ENCODE results near the gene NTRK3.

NTRK3 gene

DNA sequence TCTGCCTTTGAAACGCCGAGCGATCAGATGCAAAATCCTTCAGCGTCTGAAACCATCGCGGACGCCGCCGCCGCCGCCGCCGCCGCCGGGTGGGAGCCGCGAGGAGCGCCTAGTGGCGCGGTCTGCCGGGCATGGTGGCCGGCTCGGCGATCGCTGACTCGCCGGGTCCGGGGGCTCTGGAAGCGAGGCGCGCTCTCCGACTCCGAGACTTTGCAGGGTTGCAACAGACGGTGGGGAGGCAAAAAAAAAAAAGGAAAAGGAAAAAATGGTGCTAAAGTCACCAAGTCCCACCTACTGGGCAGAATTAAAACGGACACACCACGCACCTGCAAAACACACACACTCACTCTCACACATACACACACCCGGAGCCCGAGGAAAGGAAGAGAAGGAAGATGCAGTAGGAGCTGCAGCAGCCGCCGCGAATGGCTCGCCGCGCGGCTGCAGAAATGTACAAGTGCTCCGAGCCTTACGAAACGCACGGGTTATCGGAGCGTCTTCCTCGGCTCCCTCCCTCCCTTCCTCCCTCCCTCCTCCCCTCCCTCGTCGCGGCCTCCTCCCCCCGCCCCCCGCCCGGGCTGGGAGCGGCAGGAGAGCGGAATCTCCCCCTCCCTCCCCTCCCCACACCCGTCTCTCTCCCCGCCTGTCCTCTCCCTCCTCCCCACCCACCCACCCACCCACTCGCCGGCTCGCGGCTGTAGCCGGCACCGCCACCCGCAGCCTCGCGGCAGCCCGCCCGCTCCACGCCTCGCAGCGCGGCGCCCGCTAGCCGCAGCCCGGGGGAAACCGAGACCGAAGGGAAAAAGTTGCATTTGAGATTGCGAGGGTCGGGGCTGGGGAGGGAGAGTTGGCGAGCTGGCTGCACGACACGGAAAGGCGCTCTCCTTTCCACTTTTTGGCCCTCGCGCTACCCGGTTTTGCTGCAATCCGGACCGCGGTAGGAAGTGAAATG lies at the start of gene NTRK3:
TSS of gene NTRK3 (minus strand) at position 461 of the 952 bp plus-strand sequence. CDS start 586 bp downstream, outside the sequence.
- DNase-seq = no peak

DNA sequence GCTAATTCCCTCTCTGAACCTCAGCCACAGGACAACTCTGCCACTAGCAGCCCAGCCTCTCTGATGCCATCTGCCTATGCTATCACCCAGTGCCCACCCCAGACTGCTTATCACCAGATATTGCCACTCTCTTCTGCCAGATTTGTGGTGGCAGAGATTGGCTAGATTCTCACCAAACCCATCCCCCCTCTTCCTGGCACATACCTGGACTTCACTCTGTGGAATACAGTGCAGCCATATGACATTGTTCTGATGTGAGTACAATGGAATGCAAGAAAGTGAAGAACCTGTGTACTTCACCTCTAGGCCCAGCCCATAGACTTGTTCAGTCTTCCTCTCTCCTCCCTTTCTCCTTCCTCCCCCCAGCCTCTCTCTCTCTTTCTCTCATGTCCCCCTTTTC lies 46.9 kb upstream of the NTRK3 start:
- no peak for DNase-seq

DNA sequence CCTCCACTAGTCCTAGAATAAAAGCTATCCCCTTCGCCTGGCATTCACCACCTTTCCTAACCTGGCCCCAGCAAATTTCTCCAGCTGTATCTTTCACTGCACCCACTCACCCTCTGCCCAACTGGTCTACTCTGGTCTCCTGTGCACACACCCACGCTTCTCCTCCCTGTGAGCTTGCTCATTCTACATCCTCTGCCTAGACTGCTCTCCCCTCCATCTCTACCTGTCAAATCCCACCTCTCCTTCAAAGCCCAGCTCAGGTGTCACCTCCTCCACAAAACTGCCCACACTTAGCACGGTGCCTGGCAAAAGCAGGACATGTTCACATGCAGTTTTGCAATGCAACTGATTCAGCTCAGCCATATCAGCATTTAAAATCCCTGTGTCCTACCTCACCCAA lies 45.8 kb upstream of the NTRK3 start:
- DNase-seq = no peak

DNA sequence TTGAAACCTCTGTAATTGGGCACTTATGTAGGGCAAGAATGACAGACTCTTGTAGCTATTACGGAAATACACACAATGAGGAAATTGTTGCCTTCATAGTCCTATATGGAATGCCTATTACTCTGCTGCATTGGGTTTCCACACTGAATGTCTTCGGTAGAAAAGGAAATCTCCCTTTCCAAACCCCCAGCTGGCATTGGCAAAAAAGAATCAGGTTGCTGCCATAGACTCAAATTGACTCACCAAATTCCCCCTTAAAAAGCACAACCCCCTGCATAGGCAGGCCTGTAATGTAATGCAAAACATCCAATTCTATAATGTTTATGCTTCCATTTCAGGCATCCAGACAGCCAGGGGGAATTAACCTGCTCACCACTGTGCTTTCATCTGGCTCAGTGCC lies 44.8 kb upstream of the NTRK3 start:
- no peak for DNase-seq

DNA sequence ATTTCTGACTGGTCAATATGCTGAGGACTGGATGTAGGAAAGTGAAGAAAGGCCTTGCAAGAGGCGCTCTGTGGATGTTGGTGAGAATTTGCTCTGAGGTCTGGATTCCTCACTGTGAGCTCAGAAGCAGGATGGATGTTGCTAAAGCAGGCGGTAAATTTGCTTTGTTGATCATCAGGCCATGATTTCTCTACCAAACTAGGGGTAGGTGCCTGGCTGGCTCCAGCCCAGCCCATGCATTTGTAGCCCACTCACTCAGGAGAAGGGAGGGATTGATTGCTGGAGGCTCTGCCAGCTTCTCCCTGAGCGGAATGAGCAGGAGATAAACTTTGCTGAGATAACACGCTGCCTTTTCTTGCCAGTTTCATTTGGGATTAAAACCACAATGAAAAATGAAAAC lies 44.3 kb upstream of the NTRK3 start:
- DNase-seq = no peak

DNA sequence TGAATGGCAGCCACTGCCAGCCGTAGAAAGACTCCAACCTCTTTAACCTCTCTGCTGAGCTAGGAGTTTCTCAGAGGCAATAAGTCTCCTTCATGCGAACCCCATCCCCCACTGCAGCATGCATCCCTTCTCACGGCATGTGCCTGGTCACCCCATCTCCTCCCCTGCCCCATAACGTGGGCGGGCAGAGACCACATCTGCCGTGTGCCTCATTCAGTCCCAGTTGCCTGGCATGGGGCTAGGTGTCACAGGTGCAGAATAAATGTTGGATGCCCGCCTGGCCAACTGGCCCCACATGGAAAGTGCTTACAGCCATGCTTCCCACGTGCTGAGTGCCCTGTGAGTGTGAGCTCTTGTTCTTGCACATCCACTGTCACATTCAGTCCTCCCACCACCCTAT lies 43.5 kb upstream of the NTRK3 start:
- DNase-seq = no peak

DNA sequence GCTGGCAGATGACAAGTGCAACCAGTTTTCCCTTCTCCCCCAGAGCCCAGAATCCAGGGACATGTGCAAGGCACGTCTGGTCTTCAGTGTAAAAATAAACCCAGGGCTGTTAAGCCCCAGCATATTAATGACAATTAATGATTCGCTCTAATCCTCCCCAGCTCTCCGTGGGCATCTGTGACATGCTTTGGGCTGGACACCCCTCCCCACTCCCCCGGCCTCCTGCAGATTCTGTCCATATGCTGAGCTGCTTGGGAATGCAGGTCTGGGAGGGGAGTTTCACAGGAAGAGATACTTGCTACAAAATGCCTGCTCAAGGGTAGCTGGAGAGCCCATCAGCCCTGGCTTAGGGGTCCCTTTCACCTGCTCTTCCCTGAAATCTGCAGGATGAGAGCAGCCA lies 43.0 kb upstream of the NTRK3 start:
- no peak for DNase-seq

DNA sequence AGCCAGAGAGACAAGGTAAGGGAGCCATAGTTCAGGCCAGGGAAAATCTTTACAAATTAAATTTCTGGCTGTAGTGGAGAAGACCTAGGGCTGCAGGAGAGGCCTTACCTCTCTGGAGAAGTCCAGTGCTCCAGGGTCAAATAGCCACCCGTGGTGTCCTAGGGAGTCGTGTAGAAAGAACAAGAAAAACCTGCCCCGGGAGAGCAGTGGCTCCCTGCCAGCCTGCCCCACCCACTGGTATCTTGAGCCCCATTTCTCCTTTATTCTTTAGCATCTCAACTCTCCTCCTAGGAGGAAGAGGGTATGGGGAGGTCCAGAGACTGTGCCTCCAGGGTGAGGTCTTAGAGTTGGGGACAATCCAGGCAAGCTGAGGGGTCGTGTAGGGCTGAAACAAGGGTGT lies 32.1 kb upstream of the NTRK3 start:
- DNase-seq = no peak

DNA sequence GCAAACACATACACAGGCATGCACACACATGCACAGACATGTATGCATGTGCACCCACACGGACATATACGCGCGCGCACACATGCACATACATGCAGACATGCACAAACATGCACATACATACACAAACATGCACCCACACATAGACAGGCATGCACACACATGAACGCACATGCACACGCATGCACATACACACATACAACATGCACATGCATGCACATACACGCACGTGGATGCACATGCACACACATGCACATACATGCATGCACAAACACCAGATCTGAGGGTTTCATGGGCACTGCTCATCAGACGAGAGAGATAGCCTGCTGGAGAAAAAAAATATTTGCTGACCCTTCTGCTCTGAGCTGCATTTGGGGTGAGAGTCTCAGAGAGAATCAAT lies 31.7 kb upstream of the NTRK3 start:
- no peak for DNase-seq

DNA sequence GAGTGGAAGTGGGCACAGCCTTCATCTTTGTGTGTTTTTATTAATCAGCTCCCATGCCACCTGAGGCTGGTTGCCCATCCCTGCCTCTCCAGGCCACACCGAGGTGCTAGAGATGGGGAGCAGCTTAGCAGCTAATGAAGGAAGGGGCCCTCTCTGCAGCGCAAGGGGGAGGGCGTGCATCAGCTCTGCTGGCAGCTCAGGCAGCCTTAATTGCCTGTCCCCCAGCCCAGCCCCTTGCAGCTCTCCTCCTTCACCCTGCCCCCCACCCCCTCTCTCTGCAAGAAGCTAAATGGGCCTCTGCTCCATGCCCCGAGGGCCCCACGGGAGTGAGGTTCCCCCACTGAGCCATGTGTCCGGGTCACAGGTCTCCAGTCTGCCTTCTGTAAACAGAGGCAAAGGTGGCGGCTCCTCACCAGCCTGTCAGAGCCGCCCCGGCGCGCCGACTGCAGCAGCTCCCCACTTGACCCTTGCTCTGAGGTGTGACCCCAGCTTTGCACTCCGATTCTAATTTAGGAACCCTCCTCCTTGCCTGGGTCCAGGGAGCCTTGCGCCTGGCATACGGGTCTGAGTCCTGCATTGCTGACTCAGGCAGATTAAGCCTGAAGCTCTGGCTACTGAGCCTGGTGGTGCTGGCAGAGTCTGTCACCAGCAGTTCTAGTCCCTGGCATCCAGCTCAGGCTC lies 27.9 kb upstream of the NTRK3 start:
- no peak for DNase-seq

DNA sequence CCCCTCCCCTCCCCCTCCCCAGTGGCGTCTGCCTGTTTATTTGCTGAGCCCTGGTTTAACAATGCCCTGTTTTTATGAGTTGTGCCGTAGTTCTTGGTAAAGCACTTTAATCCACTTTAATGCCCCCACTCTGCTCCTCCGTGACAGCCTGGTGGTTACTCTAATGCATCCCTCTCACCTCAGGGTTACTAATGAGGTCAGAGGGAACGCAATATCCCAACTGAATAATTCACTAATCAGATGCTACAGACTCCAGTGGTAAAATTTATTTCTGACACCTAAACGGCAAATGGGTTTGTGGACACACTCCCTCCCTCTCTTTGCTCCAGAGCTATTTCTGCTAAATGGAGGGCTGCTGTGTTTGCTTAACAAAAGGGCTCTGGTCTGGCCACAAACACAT lies 26.1 kb upstream of the NTRK3 start:
- no peak for DNase-seq

DNA sequence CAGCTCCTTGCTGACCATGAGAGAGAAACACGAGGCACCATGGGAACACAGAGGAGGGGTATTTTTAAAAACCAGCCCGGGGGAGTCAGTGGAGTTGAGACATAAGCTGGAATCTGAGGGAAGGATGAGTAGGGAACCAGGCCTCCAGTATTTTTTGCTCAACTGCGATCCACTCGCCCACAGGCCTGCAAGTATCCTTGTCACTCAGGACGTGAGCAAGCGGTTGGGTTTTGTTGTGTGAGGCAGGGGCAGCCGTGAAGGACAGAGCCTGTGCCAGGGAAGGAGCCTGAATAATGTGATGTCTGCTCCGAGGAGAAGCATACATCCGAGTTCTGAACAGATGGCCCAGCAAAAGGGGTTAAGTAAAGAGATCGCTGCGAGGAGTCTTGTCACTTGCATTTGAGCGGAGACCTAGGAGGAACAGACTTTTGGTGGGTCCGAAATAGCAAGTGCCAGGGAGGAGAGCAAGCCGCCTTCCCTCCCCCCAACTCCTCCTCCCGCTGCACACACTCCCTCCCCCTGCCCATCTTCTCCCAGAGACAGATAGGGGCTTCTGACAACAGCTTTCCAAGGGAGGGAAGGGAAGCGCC lies 20.4 kb upstream of the NTRK3 start:
- no peak for DNase-seq

DNA sequence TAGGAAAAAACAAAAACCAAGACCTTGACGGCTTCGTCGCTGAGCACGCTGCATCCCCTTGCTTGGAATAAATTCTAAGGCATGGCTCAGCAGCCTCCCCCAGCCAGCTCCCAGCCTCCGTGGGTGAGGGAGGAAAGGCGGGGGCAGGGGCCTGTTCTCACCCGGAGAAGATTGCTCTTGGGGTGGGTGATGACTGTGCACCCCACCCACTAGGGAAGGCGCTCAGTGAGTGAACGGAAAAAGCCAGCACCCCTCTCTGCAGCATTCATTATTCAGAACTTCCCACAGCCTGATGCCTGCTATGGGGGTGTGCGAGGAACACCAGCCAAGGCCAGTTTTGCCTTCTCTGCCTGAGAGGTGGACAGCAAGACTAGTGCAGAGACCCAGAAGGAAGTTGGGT lies 19.3 kb upstream of the NTRK3 start:
- no peak for DNase-seq

DNA sequence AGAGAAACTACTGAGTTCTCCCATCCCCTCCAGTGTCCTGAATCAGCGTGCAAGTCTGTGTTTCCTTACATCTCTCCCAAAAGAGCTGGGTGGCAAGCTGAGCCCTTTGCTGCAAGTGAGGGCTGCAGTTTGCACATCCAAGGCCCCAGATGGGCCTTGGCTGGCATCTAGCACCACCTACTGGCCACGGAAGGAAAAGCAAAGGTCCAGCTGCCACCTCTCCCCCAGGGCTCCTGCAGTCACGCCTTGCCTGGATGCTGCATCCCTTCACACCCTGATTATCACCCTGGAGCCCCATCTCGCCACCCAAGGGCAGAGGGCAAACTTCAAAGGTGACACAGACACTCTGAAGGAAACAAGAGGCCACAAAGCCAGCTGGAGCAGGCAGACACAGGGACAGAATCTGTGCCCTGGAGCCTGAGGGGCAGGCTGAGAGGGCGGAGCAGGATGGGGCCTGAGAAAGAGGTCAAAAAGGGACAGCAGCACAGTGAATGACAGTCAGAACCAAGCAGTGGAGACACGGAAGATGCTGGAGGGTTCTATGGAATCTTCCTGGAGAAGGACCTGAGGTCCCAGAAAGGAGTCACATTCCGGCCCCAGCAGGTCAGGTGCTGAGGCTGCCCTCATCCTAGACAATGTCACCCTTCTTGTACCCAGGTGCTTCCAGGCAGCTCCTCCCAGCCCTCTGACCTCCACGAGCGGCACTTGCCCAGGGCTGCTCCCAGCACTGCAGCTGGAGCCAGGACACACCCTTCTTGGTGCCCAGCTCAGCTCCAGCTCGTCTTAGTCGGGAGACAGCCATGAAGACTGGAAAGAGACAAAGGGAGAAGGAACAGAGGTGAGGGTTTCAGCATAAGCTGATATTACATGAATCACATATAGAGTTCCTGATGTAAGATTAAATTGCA lies 18.3 kb upstream of the NTRK3 start:
- no peak for DNase-seq

DNA sequence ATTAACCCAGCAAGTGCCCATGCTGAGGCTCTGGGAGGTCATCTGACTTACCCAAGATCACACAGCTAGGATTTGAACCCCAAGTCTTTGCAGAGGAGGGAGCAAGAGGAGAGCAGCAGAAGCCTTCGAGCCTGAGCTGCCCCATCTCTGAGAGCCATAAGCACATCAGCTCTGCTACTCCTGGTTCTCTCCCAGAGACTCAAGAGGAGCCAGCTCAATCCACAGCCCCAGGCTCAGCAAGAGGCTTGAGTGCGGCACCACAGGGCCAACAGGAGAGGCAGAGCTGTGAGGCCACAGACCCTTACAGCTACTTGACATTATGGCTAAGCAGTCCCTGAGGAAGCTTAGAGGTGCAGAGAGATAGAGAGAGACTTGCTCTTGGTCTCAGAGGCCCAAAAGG lies 15.9 kb upstream of the NTRK3 start:
- no peak for DNase-seq

DNA sequence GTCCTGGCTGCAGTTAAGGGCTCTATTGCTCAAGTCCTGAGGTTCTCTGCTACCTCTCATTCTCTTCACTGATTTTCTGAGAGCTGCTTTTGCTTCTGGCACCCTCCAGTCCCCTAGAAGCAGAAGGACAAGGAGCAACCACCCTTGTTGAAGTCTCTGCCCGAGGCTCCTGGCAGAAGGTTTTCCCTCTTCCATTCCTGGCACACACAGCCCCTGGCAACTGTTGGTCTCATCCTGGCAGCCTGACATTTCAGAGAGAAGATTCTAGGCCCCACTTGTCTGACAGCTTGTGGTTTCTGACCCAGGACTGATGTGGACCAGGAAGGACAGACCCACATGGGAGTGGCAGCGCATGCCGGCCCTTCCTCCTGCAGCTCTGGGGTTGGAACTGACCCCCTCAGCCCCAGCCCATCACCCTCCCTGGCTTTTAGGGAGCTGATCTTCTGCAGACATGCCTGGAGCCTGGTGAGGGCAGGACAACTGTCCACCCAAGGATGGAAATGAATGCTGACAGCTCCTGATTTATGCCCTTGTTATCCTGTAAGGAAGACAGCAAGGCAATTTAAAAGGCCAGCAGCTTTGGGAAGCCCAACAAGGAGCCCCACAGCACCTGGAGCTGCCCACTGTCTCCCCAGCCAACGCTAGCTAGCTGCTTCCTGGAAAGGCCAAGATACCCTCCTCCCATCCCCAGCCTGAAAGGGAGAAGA lies 13.0 kb upstream of the NTRK3 start:
- DNase-seq = no peak

DNA sequence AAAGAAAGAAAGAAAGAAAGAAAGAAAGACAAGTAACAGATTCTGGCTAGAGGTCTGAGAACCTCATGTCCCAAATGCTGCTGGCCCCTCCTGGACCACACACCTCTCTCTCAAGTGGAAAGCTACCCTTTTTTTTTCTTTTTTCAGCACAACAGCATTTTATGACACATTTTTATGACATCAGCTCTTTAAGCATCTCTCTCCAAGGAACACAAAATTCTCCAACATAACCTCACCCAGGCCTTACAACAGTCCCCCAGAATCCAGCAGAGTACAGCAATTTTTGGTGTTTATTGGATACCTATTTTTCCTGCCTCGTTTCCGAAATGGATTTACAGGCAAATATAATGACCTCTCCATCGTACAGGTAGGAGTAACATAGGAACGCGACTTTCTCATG lies 11.2 kb upstream of the NTRK3 start:
- DNase-seq = no peak

DNA sequence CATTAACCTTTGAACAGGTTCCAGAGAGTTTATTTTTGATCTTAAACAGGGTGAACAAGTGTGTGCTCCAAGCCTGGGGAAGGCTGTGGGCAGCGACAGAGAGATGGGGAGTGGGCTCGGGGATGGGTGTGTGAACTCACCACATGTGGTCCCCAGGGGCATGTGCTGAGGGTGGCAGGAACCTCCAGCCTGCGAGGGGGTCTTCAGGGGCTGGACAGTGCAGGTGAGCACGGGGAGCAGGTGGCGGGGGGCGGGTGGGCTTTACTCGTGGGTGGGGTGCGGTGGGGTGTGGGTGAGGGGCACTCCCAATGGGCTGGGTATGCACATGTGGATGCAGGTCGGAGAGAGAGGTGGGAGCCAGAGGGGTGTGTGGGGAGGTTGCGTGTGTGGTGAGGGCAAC lies 9.6 kb upstream of the NTRK3 start:
- no peak for DNase-seq

DNA sequence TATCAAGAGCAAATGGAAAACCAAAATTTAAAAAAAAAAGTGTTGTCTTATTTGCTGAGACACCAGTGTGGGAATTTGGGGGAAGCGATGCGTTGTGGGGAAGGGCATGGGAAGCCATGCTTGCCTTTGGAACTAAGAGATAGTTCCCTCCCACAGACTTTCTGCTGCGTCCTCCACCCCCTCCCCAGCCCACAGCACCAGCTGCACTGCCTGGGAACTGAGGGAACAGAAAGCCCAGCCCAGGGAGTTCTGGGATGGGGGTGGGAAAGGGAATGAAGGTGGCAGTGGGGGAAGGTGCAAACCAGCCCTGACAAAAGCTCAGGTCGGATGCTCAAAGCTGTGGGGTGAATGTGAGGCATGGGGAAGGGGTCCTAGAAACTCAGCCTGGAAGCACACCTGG lies 8.1 kb upstream of the NTRK3 start:
- DNase-seq = no peak

DNA sequence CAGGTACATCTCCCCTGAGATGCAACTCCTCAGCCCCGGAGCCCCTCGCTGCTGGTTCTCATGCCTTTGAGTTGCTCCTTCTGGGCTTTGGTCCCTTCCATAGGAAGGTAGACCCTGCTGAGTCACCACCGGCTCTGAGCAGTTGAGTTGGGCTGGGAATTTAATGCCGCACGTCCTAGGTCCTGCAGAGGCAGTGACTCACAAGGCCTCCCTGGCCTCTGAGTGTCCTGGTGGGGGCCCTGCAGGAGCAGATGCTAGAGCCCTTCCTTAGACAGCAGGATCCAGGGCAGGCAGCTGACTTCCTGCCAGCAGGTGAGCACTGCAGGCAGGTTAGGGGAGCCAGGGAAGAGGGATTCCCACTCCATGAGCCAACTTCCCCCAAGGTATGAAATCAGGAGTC lies 5.5 kb upstream of the NTRK3 start:
- DNase-seq = no peak

DNA sequence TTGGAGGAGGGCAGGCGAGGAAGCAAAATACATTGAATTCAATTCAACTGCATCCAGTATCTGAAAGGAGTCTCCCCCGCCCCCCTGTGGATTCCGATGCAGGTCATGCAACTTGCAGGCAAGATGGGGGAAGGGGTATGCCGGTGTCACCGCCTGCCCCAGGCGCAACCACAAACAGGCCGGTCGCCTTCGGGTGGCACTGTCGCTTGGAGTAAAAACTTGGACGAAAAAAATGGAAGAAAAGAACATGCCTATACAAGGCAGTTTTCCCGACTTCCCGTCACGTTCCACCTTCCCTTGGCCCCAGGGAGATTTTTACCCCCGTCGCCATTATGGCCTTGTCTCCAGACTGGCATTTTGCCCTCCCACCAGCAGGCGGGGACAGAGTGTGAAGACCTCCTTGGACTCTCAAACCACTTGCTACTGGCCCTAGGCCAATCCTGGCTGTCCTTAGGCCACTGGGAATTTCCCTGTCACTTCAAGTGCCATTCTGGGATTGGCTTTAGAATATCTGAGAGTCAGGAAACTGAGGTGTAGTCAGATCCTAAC lies 1.6 kb upstream of the NTRK3 start:
- no peak for DNase-seq

Measured in NCI-H1436 (cell line).